ENCODE data around the gene ATP5ME.

DNA sequence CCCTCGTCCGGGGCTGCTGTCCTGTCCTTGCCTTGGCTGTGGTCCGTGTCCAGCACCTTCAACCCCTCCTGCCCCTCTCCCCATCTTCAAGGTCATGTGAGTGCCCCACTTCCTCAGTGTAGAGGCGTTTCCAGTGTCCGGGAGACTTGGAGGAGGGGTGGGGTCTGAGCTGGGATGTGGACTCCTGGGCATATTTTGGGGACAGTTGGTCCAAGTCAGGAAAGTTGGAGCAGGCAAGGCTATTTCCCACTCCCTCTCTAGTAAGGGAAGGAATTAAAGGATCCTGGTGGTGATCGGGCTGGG, 34.5 kb upstream of the ATP5ME start:
- TF ChIP-seq, protein P1, sequence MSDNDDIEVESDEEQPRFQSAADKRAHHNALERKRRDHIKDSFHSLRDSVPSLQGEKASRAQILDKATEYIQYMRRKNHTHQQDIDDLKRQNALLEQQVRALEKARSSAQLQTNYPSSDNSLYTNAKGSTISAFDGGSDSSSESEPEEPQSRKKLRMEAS (IDR thresholded peaks at IDR 0.05): no peak
- TF ChIP-seq, protein P2, sequence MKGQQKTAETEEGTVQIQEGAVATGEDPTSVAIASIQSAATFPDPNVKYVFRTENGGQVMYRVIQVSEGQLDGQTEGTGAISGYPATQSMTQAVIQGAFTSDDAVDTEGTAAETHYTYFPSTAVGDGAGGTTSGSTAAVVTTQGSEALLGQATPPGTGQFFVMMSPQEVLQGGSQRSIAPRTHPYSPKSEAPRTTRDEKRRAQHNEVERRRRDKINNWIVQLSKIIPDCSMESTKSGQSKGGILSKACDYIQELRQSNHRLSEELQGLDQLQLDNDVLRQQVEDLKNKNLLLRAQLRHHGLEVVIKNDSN (IDR thresholded peaks at IDR 0.05): no peak
- TF ChIP-seq EP300 (IDR thresholded peaks at IDR 0.05; ENCODE audit: borderline replicate concordance): no peak
- TF ChIP-seq, protein P3, sequence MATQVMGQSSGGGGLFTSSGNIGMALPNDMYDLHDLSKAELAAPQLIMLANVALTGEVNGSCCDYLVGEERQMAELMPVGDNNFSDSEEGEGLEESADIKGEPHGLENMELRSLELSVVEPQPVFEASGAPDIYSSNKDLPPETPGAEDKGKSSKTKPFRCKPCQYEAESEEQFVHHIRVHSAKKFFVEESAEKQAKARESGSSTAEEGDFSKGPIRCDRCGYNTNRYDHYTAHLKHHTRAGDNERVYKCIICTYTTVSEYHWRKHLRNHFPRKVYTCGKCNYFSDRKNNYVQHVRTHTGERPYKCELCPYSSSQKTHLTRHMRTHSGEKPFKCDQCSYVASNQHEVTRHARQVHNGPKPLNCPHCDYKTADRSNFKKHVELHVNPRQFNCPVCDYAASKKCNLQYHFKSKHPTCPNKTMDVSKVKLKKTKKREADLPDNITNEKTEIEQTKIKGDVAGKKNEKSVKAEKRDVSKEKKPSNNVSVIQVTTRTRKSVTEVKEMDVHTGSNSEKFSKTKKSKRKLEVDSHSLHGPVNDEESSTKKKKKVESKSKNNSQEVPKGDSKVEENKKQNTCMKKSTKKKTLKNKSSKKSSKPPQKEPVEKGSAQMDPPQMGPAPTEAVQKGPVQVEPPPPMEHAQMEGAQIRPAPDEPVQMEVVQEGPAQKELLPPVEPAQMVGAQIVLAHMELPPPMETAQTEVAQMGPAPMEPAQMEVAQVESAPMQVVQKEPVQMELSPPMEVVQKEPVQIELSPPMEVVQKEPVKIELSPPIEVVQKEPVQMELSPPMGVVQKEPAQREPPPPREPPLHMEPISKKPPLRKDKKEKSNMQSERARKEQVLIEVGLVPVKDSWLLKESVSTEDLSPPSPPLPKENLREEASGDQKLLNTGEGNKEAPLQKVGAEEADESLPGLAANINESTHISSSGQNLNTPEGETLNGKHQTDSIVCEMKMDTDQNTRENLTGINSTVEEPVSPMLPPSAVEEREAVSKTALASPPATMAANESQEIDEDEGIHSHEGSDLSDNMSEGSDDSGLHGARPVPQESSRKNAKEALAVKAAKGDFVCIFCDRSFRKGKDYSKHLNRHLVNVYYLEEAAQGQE (IDR thresholded peaks at IDR 0.05; ENCODE audit: low read depth): no peak
- no peak for TF ChIP-seq RAD21 (IDR thresholded peaks at IDR 0.05; ENCODE audit: low read depth)
- TF ChIP-seq TAF1 (IDR thresholded peaks at IDR 0.05; ENCODE audit: low read depth): no peak
- TF ChIP-seq YY1 (IDR thresholded peaks at IDR 0.05; ENCODE audit: low read depth): no peak
- TF ChIP-seq CREB1 (IDR thresholded peaks at IDR 0.05; ENCODE audit: low read depth): no peak
- TF ChIP-seq FOXM1 (IDR thresholded peaks at IDR 0.05; ENCODE audit: borderline replicate concordance, low read depth): no peak
- no peak for TF ChIP-seq NFIC (IDR thresholded peaks at IDR 0.05)
- no peak for TF ChIP-seq CEBPB (IDR thresholded peaks at IDR 0.05)
- TF ChIP-seq TCF12 (IDR thresholded peaks at IDR 0.05; ENCODE audit: low read depth): no peak

Data from Ishikawa (cell line).